ENCODE data around the gene TNS3.

The TNS3 gene

DNA sequence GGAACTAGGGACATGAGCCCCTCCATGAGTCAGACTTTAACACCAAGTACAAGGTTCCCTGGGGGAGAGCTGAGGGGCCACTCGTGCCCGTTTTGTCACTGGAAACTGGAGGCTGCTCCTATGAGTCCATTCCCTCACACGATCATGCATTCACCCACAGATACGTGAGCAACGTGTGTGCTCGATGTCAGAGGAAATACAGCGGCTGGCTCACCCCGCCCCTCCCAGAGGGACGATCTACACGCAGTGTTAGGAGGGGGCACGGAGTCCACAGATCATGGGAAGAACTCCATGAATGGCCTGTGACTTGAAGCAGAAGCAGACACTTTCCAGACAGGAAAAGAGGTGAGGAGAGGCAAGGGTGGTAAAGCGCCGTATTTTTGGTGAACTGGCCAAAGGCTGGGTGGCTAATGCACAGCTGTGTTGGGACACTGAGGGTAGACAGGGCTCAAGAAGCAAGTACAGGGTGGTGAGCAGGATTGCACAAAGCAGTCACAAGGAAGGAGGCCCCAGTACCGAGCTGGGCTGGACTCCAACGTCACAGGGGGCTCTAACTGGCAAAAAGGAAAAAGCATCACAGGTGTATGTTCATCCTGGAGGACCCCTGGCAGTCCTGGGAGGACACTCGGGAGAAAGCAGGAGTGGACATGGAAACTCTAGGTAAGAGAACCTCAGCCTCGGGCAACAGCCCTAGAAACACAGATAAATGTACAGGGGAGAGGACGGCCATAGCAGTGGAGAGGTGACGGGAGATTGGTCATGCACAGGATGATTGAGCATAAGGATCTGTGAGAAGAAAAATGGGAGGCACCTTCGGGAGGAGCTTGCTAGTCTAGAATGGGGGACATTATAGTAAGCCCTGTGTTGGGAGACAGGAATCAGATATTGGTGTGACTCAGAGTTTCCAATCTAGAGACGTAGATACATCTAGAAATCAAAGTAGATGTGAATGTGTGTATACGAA is 41.2 kb downstream of the TNS3 start:
- no peak for DNase-seq (ENCODE audit: low spot score)

DNA sequence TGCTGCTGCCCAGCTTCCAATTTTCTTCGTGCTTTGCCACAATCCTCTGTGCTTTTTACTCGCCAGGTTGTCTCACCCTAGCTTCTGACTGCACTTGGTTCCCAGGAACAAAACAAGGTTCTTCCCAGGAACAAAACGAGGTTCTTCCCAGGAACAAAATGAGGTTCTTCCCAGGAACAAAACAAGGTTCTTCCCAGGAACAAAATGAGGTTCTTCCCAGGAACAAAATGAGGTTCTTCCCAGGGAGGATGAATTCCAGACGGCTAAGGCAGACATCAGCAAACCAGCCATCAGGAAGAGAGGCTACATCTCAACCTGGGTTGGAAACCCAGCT is 41.9 kb downstream of the TNS3 start:
- DNase-seq (ENCODE audit: low spot score) = no peak

DNA sequence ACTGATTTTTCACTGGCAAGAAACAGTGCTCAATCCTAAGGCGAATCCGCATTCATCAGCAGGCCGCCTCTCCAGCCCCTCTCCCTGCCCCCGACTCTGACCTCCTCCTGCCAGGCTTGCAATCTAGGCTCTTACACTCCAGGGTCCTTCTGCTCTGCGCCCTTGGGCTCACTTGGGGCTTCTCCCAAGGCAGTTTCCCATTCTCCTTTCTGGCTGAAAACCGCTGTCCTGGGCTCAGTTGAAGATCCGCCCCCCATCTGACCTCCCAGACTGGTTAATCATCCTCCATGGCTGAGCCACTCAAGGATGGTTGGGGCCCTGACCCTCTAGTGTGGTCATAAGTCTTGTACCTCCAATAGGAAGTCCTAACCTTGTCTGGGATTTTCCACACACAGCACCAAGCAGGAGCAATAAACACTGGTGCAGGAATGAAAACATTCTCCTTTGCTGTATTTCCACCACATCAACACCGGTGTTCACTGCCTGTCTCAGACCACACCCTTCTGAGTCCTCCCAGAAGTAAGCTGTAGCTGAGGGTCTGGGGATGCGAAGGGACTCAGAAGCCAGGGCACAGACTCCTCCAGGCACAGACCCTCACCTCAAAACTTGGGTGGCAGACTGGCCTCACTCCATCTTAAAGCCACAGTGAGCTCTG is 42.4 kb downstream of the TNS3 start:
- DNase-seq (ENCODE audit: low spot score) = no peak

DNA sequence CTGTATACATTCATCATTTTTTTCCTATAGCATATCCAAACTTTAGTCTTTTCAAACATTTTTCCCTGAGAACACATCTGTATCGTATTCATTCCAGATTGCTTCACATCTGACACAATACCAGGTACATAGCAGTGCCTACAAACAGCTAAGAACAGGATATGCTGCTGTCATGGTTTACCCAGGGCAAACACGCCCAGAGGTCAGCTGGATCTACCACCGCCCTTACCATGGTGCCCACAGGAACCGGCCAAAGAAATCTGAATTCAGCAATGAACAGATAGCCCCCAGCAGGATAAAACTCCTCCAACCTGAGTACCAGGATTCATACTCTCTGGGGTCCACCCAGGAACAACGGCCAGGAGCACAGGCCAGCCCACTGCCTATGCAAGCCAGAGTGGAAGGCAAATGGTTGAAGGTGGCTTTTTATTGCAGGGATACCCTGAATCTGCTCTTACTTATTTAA is 43.0 kb downstream of the TNS3 start:
- DNase-seq (ENCODE audit: low spot score) = no peak

DNA sequence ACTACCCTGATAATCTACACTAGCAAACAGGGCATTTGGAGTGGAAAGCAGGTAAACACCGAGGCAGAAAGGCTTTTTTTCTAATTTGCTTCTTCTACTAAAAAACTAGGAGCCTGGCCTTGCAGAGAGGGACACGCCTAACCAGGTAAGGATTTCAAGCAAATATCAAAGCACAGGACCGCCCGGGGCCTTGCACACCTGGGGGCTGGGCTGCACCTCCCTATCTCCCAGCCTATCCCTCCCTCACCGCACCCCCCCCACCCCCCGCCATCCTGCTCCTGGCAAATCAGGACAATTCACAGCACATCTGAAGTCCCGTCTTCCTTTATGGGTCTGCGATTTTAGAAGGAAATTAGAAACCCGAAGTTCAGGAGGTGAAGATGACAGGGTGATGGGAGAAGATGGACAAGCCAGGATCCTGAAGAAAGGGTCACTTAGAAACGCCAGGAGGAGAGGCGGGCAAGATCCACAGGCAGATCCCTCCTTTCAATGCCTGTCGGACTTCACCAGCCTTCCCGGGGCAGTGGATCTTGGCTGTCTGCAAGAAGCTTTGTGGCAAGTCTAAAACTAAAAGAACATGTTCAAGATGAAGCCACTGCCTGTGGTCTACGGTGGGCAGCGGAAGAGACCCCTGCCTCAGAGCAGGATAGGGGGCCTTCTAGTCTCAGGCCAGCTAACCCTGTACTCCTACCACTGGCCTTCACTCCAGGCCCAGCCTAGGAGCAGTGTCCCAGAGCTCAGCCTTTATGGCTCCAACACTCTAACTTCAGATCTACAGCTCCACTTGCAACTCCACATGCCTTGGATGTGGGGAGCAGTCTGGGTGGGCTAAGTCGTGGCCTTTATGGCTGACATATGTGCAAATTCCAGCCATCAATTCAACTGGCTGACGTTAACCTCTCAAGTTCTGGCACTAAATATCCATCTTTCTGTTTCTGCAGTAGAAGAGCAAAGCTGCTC is 43.9 kb downstream of the TNS3 start:
- DNase-seq (ENCODE audit: low spot score) = no peak

DNA sequence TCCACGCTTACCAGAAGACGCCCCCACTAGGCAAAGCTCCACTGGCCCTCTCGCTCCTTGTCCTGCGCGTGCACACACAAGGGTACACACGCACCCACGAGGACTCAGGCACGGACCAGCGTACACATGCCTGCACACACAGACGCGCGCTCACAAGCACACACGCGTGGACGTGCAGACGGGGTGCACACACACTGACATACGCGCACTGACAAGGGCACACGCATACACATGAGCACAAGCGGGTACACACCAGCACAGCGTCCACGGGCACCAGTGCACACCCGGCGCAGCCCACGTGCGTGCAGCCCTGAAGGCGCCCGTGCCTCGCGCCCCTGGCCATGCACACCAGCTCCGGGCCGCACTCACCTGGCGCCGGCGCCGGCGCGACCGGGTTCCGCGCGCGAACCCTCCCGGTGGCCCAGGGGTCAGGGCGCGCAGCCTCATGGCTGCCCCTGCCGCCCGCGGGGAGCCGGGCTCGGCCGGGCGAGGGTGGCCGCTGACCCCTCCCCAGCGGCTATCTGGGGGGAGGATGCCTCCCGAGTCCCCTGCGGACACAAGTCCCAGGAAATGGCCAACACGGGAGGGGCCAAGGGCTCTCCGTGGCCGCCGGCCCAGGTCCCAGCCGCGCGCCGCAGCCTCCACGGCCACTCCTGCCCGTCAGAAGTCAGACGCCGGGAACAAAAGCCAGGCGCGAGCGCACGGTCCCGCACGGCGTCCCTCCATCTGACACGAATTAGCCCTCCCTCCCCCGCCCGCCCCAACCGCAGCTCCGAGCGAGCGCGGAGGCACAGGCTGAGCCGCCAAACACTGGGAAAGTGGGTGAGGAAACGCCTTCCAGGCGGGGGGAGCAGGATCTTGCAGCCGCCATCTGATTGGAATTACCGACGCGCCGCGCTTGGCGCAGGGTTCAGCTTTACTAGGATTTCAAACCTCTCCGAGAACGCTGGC is 45.0 kb downstream of the TNS3 start:
- peak; percentile 73 for DNase-seq (ENCODE audit: low spot score)

DNA sequence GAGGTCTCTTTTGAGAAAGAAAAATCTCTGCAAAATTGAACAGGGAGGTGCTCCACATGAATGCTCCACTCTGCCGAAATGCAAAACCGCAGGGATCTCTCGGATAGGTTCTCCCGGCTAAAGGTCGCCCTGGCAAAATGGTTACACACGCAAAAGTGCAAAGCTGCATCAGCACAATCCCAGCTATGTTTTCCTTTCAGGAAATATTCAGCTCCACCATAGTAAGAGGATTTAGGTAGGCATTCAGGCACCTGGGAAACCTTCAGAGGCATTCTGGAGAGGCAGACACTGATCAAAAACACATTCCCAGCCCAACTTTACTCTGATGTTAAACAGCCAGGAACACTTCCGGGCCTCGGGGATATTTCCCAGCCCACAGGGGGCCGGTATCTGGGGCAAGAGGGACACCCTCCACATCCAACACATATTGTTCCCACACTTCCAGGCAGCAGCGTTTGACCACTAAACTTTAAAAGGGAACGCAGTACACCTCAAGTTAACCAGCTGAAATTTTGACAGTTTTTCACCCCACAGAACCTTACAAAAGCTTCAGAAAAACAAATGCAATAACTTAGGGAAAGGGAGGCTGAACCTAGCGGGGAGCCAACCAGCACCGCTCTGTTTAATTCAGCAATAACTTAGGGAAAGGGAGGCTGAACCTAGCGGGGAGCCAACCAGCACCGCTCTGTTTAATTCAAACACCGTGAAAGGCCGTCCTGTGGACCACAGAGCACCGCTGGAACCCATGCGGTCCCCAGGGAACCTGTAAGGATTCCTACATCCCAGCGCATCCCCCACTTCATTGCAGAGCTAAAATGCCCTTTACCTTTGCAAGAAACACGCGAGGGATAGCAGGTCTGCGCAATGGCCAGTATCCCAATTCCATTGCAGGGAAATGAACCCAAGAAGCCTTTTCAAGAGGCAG is 45.9 kb downstream of the TNS3 start:
- no peak for DNase-seq (ENCODE audit: low spot score)

DNA sequence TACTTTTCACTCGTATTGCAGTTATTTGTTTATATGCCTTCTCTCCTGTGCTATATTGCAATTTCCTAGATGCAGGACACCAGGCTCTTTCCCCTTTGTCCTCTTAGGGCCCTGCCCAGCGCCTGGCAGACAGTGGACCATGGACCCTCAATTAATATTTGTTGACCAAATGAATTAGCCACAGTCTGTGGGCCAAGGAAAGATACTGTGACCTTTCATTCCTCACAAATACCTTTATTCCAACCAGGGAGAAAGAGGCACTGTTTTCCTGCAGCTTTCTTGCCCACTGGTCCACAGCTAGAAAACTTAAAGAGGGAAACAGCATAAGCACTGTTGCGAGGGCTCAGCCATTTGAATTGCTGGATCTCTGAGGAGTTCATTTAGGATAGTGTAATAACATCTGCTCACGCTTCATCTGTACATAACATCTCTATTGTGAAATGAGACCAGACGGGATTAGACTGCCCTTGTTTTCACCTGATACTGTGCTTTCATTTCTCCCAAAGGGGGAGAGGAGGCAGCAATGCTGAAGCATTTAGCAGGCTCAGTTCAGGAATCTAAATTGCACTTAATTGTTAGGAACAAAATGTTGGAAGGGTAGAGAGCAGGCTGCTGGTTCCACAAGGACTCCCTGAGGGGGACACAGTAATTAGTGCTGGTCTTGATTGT is 46.7 kb downstream of the TNS3 start:
- DNase-seq (ENCODE audit: low spot score) = no peak

DNA sequence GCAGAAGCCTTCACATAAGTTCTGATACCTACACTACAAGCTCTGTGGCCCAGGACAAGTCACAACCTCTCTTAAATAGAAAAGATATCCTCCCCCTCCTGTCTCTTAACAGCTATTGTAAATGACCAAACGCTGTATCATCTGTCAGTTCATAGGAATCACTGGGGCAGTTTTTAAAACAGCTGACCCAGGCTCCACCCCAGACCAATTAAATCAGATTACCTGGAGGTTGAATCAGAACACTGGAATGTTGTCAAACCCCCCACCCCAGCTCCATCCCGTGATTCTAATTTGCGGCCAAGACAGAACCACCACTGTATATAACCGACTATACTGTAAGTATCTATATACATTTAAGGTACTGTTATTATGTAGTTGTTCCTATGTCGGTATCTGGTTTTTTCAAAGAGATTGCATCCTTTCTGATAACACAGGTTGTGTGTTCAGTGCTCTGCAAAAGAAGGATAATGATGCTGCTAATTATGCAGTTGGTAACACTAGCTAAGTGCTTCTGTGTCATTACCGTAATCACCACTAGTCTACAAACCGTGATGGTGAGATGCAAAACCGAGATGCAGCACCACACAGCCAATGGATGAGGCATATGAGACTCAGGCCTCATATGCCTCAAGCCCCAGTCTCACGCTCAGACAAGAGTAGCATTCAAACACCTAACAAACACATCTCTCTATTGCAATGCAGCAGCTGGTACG is 47.4 kb downstream of the TNS3 start:
- peak; percentile 56 for DNase-seq (ENCODE audit: low spot score)

DNA sequence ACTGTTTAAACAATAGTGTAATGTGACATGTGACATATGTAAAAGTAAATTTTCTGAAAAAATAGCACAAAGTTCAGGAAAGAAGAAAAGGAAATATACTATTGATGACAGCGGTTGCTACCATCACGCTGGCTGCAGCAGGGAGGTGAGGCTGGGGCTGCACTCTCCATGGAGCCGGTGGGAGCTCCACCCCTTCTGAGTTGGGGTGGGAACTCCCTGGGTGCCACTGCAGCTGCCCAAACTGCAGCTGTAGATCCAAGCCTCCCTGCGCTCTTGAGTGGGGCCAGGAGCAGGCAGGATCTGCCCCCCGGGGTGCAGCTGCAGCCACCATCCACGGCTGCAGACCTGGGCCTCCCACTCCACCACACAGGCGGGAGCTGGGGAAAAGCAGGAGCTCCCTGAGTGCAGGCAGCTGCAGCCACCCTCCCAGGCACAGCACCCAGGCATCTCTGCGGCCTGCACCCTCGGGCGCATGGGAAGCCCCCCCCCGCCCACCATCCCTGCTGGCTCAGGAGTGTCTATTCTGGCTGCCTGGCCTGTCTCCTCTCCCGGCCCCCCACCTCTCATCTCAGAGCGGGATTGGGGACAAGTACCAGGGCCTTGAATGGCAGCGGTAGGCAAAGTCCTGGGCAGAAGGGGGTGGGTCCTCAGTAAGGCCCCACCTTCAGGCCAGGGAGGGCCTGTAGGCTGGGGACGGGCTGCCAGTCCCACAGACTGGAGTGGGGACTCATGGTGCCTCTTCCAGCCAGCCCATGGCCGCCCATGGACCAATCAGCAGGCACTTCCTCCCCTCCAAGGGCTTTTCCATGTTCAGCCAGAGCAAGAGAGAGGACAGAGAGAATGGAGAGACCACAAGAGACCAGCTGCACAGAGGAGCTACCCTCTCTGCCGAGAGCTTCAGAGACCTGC is 50.1 kb downstream of the TNS3 start:
- no peak for DNase-seq (ENCODE audit: low spot score)

DNA sequence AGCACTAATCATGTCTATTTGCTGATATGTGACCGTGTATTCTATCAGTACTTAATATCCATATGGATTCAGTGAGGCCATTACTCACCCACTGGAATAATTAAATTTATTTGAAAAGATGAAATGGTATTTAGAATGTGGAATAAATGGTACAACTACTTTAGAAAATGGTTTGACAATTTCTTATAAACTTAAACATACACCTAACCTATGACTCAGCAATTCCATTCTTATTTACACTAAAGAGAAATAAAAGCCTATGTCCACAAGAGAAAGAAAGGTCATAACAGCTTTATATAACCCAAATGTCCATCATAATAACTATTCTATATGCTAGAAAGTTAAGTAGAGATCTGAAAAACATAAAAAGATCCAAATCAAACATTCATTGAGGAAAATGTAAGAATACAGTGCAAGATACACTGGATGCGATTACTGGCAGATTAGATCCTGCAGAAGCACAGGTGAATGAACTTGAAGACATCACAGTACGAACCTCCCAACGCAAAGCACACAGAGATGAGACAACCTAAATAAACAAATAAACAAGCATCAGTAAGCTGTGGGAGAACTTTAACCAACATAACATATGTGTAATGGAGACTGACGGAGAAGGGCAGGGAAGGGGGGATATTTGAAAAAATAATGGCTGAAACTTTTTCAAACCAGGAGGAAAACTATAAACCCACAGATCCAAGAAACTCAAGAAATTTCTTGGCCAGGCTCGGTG is 51.9 kb downstream of the TNS3 start:
- DNase-seq (ENCODE audit: low spot score) = no peak

DNA sequence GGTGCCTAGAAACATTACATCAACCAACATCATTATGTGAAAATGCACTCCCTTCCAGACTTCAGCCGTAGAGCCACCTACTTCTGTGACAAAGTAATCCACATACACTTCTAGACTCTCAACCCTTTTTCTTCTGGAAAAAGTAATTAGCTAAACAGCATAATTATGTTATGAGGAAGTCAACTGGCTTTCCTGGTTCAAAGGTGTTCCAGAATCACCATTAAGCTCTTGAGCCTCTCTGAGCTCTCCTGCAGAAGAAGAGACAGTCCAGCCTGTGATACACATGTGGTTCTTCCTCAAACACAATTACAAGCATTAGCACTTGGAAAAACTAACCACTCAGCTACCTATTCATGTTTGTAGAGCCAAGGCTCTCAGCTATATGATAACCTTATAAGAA is 52.5 kb downstream of the TNS3 start:
- DNase-seq (ENCODE audit: low spot score) = no peak

DNA sequence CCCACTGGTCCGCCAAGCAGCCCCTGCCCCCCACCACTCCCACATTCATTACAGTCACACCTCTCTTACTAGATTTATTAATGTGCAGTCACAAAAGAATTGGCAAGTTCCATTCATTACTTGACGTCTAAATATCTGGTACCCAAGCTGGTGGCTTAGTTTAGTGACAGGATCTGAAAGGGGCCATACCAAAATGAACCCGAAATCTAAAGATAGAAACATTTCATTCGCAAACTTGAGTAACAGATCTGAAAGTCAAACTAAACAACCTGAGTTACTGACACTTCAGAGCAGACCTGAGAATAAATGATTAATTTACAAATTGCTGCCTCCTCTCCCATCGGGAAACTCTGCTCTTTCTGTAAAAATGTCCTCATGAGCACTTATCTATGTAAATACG is 53.4 kb downstream of the TNS3 start:
- no peak for DNase-seq (ENCODE audit: low spot score)

DNA sequence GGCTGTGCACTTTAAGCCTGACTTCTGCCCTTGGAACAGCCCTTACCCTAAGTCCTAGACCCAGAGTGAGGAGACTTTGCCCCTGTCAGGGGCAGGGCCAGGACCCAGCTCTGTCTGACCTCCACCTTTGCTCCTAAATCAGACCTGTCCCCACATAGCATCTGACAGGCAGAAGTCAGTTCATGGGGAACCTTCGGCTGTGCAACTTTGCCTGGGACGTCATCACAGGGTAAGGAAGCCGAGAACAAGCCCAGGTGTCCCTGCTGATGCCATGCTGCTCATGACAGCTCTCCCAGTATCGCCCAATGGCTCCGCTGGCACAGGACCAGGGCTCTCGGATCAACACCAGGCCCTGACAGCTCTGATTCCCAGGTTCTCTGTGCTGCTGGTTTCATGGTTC is 55.4 kb downstream of the TNS3 start:
- DNase-seq (ENCODE audit: low spot score) = no peak

DNA sequence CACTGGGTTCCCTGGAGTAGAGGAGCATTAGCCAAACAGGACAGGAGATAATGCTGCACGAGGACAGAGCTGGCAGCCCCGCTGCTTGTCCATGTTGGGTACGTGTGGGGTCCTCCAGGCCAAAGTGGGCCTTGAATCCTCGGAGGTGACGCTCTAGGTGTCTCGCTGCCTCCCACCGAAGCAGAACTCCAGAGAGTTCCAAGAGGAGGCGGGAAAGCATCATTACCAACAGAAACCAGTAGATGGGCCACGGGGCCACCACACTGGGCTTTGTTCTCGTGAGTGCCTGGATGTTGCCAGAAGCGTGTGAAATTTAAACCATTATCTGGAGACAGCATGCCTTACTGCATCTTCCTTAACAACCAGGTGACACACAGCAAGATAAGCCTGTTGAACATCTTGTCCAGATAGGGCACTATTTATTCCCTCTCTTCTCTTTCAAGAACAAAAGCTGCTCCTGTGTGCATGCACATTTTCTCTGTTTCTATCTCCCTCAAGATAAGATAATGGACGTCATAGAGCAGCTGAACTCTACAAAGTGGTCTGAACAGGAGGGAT is 56.8 kb downstream of the TNS3 start:
- DNase-seq (ENCODE audit: low spot score) = no peak

DNA sequence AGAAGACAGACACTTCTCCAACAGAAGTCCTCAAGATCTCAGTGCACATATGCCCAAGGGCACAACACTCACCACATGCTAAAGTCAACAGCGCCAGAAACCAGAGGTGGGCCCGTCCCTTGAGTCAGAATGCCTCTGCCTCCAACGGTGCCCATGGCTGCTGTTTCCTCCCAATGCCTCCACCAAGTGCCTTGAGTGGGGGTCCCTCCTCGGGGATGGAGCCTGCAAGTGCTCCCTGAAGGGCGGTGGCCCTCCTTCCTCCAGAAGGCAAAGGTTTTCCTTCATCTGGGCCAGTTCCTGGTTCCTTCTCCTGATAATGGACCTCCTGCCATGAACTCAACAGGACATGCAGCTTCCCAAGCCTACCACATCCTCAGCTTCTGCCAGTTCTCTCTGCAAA is 58.5 kb downstream of the TNS3 start:
- no peak for DNase-seq (ENCODE audit: low spot score)
